NT2/D1 (cell line): ENCODE measurements around the gene BMPR1A.

ENCODE experiments used
- SUZ12 ChIP-seq: IDR thresholded peaks from 2 replicates; pipeline ENCODE4 v1.6.1; 2011; ENCODE audit not compliant: insufficient read length, insufficient read depth; ENCODE audit errors: extremely low read depth
- YY1 ChIP-seq: IDR thresholded peaks from 2 replicates; pipeline ENCODE4 v1.6.1; 2011; ENCODE audit not compliant: insufficient read length, insufficient read depth
- ZNF274 ChIP-seq: IDR thresholded peaks from 2 replicates; pipeline ENCODE4 v1.6.1; 2011; ENCODE audit warnings: mild to moderate bottlenecking, low read depth, low read length

- no peak for TF ChIP-seq YY1
- no peak for TF ChIP-seq SUZ12
- no peak for TF ChIP-seq ZNF274
Measured at GRCh38 chr10:86707505-86707904, 48.9 kb upstream of the BMPR1A start.
